ENCODE measurements around the gene SEC16A. TPM values are rescaled to one million over a fixed set of nuclear protein-coding genes. Genes with fewer than 3 reads are reported as not detected.

Gene SEC16A
- total RNA-seq, 4 donors from 2014 or later, result 47.7 to 73.8 (median 62.5) TPM

DNA sequence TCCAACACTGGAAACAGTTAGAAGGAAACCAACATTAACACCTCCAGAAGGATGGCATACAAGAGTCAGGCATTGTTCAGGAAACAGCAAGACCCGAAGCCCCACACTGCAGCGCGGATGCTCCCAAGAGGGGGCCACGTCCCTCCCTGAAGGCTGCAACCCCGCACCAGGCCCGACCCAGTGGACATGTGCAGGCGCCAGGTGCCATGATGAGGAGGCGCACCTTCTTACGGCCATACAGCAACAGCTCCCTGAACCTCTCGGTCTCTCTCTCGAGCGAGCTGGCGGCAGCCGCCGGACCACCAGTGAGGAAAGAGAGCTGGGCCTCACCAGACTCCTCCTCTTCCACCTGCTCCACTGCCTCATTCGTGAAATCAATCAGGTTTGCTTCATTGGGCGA is 20.2 kb downstream of the SEC16A start:
- Histone ChIP-seq H3K9me3 (no peaks in the 10 kb centered on the region), H3K4me3 (replicated peaks in 1 of 3) (no peak overlapping the region), H3K27me3 (no peaks in the 10 kb centered on the region), H3K36me3 (peaks cover 91 to 95% of the 10 kb centered on the region in 2 donors), H3K4me1 (no peaks in the 10 kb centered on the region), H3K27ac (no peak overlapping the region)
- intact Hi-C loops (cut with DNase I), result no loop called here
- DNase-seq, result no peak
- TF ChIP-seq POLR2A (IDR thresholded peaks at IDR 0.05), result no peak
- WGBS, 2 donors, result 94 to 95% methylated on average over 11 to 17 of the region's 17 CpGs

DNA sequence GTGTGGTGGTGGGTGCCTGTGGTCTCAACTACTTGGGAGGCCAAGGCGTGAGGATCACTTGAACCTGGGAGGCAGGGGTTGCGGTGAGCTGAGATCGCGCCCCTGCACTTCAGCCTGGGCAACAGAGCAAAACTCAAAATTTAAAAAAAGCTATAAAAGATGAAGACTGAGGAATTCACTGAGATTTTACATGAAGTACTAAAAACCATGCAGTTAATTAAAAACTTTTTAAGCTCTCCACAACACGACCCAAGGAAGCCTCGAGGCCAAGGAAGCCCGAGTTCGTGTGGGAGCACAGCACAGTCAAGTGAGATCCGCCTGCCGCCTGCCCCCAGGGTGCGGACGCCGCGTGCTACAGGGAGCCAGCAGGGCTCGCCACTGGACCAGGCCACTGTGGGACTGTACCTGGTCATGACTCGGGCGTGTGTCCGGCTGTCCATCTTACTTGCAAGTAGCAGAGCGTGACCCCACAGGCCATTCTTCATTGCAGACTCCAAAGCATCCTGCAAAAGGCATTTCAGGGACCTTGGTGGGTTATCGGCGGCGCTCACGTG is 22.0 kb downstream of the SEC16A start:
- TF ChIP-seq, protein P1, sequence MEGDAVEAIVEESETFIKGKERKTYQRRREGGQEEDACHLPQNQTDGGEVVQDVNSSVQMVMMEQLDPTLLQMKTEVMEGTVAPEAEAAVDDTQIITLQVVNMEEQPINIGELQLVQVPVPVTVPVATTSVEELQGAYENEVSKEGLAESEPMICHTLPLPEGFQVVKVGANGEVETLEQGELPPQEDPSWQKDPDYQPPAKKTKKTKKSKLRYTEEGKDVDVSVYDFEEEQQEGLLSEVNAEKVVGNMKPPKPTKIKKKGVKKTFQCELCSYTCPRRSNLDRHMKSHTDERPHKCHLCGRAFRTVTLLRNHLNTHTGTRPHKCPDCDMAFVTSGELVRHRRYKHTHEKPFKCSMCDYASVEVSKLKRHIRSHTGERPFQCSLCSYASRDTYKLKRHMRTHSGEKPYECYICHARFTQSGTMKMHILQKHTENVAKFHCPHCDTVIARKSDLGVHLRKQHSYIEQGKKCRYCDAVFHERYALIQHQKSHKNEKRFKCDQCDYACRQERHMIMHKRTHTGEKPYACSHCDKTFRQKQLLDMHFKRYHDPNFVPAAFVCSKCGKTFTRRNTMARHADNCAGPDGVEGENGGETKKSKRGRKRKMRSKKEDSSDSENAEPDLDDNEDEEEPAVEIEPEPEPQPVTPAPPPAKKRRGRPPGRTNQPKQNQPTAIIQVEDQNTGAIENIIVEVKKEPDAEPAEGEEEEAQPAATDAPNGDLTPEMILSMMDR (IDR thresholded peaks at IDR 0.05), result no peak
- TF ChIP-seq POLR2A (IDR thresholded peaks at IDR 0.05), result no peak
- Histone ChIP-seq H3K27me3 (no peaks in the 10 kb centered on the region), H3K4me3 (replicated peaks in 1 of 3) (no peak overlapping the region), H3K36me3 (peaks cover 95% of the 10 kb centered on the region in 2 donors), H3K27ac (no peak overlapping the region), H3K4me1 (no peaks in the 10 kb centered on the region), H3K9me3 (no peaks in the 10 kb centered on the region)
- 95 to 96% methylated on average over 22 to 23 of the region's 23 CpGs for WGBS, 2 donors
- intact Hi-C loops (cut with DNase I), result no loop called here
- no peak for DNase-seq

DNA sequence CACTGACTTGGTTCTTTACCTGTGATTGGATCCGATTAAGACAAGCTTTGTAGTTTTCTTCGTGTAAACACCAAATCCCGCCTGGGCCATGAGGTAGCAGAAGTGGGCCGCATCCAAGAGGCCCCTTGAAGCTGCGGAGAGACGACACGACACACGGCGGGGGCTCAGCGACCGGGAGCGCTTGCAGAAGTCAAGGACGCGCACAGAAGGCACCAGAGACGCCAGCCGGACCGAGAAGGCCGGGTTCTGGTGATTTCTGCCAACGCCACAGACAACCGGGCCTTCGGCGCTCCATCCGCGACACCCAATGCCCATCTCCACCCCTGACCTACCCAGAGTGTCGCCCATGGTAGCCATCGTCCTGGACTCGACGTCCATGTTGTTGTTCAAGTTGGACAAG is 23.4 kb downstream of the SEC16A start:
- H3K27me3 ChIP-seq, result no peaks in the 10 kb centered on the region
- no peak overlapping the region for H3K27ac ChIP-seq
- no peaks in the 10 kb centered on the region for H3K4me1 ChIP-seq
- 93 to 97% methylated on average over 24 to 28 of the region's 28 CpGs for WGBS, 2 donors
- H3K36me3 ChIP-seq, result peaks cover 95% of the 10 kb centered on the region in 2 donors
- no peak for TF ChIP-seq POLR2A (IDR thresholded peaks at IDR 0.05)
- TF ChIP-seq, protein P1 (IDR thresholded peaks at IDR 0.05), result no peak
- H3K4me3 ChIP-seq (replicated peaks in 1 of 3), result no peak overlapping the region
- DNase-seq, result no peak
- no peaks in the 10 kb centered on the region for H3K9me3 ChIP-seq
- intact Hi-C loops (cut with DNase I), result no loop called here

DNA sequence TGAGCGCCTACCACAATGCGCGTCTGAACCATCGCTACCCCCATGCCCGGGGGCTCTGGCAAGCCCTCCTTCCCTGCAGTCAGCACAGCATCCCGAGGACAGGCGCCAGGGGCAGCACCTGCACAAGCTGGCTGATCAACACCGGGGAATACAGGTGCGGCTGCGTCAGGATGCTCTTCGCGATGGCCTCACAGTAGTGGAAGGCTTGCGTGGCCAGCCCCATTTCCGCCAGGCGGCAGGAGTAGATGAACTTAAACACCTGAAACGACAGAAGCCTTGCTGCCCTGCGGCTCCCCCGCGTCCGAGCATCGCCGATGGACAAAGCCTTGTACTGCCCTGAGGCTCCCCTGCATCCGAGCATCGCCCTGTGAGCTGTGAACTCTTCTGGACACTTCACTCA is 25.5 kb downstream of the SEC16A start:
- H3K4me1 ChIP-seq, result no peaks in the 10 kb centered on the region
- no peak overlapping the region for H3K4me3 ChIP-seq (replicated peaks in 1 of 3)
- no peaks in the 10 kb centered on the region for H3K27me3 ChIP-seq
- WGBS, 2 donors, result 94 to 96% methylated on average over 12 to 24 of the region's 24 CpGs
- TF ChIP-seq POLR2A (IDR thresholded peaks at IDR 0.05), result no peak
- TF ChIP-seq, protein P1 (IDR thresholded peaks at IDR 0.05), result no peak
- peaks cover 85 to 88% of the 10 kb centered on the region in 2 donors for H3K36me3 ChIP-seq
- no peaks in the 10 kb centered on the region for H3K9me3 ChIP-seq
- DNase-seq, result no peak
- intact Hi-C loops (cut with DNase I), result no loop called here
- no peak overlapping the region for H3K27ac ChIP-seq

DNA sequence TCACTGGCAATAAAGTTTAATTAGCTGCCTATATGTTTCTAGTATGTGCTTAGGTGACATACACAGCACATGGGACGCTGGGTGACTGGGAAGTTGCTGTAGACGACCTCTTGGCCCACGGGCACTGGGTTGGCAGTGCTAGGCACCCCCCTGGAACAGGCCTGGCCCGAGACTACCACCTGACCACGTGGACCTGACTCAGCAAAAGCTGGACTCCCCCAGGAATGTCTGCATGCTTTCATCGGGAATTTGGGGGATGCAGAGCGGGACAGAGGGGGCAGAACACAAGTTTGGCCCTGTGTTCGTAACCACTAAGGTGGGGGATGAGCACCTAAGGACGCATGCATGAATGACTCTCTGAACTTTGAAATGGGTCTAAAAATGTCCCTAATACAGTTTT is 26.6 kb downstream of the SEC16A start:
- H3K27ac ChIP-seq, result no peak overlapping the region
- WGBS, 2 donors, result 91 to 94% methylated on average over 8 to 9 of the region's 9 CpGs
- H3K9me3 ChIP-seq, result no peaks in the 10 kb centered on the region
- H3K36me3 ChIP-seq, result peaks cover 81 to 86% of the 10 kb centered on the region in 2 donors
- no peaks in the 10 kb centered on the region for H3K27me3 ChIP-seq
- TF ChIP-seq POLR2A (IDR thresholded peaks at IDR 0.05), result no peak
- TF ChIP-seq, protein P1 (IDR thresholded peaks at IDR 0.05), result no peak
- no peaks in the 10 kb centered on the region for H3K4me1 ChIP-seq
- DNase-seq, result no peak
- intact Hi-C loops (cut with DNase I), result no loop called here
- H3K4me3 ChIP-seq (replicated peaks in 1 of 3), result no peak overlapping the region

Measured in thyroid gland (tissue), 4 donors.